Measurements from ENCODE around the gene CSMD2.

CSMD2 gene

GRCh38 chr1:33624991-33625870 is 539.8 kb downstream of the CSMD2 start:
- no peak for DNase-seq

GRCh38 chr1:33624261-33624990 is 540.6 kb downstream of the CSMD2 start:
- DNase-seq: no peak

GRCh38 chr1:33623811-33624210 is 541.2 kb downstream of the CSMD2 start:
- no peak for DNase-seq

- DNase-seq: no peak
Measured at GRCh38 chr1:33622757-33623156, 542.3 kb downstream of the CSMD2 start.

DNA sequence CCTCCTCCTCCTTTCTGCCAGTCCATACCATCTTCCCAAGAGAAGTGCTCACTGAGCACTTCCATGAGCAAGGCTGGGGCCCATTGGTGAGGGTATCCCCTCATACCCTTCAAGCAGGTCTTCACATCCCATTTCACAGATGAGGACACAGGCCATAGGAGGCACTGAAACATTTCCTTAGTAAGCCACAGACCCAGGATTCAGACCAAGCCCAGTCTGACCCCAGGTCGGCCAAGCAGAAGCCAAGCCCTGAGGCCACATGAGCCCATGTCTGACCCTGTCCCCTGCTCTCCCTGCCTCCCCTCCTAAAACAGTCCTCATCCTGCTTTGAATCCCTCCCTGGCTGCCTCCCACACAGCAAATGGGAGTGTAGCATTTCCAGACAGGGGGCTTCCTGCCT is 546.4 kb downstream of the CSMD2 start:
- DNase-seq: no peak

- no peak for DNase-seq
Measured at GRCh38 chr1:33617451-33617850, 547.6 kb downstream of the CSMD2 start.

DNA sequence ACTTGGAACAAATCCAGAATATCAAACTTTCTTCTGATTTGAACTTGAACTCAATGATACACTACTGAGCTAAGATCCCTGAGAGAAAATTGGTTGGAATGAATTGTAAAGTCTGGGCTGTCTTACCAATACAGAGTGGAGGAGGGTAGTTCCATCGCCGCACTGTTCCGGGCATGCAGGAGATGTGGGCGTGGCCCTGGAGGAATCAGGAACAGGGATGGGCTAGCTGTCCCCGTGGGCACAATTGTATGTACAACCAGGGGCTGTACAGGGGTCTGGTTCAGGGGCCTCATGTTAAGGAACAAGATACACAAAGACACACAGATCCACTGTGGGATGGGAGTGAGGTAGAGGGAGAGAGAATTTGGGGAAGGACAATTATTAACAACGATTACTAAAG is 548.2 kb downstream of the CSMD2 start:
- DNase-seq: no peak

DNA sequence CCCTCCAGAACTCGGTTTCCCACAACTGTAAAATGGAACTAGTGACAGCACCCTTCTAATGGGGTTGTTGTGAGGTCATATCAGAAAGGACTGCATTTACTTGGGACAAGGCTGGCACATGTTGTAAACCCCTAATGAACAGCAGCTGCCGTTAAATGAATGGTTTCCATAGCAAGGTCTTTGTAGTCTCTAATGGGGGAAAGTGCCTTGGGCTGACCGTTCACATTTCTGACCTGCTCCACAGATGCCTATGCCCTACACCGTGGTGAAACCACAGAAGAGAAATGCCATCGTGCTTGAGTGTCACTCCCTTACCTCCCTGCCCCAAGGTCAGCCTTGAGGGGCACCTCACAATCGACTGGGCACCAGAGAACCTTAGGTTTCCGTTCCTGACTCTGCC is 549.5 kb downstream of the CSMD2 start:
- no peak for DNase-seq

DNA sequence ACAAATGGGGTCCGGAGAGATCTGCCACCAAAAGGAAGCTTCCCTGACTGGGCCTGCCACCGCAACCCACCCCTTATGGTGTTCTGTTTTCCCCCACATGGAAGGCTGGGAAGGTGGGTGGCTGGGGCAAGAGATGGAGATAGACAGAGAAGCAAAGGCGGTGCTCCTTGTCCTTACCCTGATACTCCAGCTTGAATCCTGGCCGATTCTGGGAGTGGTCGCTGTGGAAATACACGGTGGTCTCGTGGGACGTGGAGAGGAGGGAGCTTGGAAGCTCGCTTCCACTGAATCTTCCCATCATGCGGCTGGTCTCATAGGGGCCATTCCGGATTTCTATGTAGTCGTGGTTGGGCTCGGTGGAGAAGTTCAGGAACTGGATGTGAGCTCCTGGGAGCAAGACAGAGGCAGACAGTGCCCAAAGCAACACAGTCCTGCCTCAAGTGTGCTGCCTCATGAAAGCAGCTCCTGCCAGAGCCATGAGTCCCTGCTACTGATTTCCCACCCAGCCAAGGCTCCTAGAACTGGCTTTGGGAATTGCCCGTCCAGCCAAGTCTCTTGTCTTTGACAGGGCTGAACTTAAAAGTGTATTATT is 554.1 kb downstream of the CSMD2 start:
- DNase-seq: no peak

DNA sequence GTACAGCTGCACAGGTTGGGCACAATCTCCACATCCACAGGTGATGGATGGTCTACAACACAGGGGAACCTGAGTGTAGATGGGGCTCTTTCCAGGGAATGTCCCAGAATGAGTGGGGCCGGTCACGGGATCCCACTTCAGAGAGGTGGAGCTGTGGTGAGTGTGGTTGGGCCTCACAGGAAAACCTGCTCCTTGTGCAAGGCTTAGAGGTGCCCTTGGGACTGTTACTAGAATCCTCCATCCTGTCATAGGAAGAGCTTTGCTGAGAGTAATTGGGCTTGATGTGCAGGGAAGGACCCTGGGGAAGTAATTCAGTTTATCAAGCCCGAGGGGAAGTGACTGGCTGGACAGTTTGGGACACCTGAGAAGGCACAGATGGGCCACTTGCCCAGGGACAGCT is 554.6 kb downstream of the CSMD2 start:
- no peak for DNase-seq

DNA sequence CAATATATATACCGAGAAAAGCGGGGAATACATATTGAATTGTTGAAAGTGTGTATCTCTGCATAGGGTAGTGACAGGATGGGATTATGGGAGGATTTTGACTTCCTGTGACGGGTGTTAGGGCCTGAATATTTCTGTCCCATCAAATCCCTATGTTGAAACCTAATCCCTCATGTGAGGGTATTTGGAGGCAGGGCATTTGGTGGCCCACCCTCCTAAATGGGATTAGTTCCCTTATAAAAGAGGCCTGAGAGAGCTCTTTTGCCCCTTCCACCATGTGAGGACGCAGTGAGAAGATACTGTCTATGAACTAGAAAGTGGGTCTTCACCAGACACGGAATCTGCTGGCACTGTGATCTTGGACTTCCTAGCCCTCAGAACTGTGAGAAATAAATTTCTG is 555.3 kb downstream of the CSMD2 start:
- no peak for DNase-seq

DNA sequence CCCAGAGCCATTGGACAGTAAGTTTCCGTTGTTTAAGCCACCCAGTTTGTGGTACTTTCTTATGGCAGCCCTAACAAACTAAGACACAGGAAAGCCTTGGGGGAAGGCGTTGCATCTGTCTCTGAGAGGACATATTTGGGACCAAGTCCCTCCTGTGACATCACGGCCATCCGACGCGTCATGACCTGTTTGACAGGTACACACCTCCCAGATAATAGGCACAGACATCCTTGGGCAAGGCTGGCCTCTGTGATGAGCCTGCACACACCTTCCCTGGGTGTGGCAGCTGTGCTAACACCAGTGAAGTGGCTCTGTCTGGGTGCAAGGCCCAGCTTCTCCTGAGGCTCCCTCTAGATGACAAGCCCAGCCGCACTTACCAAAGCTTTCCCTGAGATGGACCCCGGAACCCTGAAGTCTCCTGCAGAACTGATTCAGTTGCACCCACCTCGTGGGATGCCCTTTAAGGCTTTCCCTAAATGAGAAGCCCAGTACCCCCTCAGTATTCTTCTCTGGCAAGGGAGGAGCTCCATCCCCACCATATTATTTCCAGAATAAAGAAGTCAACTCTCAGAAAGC is 556.1 kb downstream of the CSMD2 start:
- DNase-seq: no peak

DNA sequence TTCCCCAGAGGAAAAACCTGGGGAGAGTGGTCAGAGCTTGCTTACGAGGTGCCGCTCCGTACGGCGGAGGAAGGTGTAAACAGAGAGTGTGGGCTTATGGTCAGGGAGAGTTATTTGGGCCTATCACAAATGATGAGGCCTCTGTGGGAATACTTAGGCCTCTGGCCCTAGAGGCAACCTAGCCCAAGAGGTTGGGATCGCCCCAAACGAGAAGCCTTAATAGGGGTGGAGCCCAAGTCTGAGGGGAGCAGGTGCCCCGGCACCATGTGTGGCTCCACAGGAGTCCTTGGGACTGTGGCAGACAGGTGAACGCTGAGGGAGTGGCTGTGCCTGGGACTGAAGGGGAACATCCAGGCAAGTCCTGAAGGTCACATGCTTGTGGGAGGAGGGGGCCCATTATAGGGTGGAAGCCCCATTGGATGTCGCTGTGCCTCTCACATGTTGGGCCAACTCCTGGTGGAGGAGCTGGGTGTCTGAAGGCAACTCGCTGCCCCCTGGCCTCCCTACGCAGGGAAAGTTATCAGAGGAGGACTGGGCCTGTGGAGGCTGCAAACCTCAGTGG is 557.5 kb downstream of the CSMD2 start:
- no peak for DNase-seq

- DNase-seq: no peak
Measured at GRCh38 chr1:33606272-33606671, 558.8 kb downstream of the CSMD2 start.

- DNase-seq: no peak
Measured at GRCh38 chr1:33602271-33602670, 562.8 kb downstream of the CSMD2 start.

DNA sequence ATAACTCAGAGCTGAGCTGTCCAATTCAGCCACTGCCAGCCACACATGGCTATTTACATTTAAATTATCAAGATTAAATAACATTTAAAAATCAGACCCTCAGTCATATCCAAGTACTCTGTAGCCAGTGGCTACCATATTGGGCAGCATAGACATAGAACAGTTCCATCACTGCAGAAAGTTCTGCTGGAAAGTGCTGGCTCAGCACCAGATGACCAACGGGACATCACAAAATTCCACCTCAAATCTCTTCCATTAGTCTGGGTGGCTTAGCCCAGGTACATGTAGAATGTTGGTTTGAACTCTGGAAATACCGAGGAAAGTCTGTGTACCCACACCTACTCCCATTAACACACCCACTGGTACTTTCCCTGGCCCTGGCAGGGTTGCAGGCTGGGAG is 563.3 kb downstream of the CSMD2 start:
- no peak for DNase-seq

DNA sequence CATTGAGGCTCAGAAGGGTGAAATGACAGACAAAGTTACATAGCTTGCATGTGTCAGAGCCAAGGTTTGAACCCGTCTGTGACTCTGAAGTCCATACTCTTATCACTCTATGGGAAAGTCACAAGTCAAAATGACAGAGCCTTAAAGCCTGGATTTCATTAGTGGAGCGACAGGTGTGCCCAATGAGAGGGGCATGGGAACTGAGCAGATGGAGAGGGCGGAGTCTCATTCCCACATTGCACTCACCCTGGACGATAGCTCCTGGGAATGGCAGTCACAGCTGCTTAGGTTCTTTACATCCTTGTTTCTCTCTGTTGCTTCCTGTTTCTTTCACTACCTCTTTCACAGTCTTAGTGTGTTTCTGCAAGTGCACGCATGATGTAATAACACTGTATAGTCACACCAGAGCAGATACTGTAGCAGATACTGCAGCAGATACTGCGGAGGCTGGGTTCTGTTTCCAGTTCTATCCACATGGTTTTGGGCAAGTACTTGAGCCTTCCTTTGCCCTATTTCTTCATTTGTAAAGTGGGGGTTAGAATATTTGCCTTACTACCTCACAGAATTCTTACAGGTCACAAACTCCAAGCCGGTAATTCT is 565.4 kb downstream of the CSMD2 start:
- DNase-seq: peak; percentile 35

GRCh38 chr1:33588726-33589125 is 576.3 kb downstream of the CSMD2 start:
- DNase-seq: no peak

DNA sequence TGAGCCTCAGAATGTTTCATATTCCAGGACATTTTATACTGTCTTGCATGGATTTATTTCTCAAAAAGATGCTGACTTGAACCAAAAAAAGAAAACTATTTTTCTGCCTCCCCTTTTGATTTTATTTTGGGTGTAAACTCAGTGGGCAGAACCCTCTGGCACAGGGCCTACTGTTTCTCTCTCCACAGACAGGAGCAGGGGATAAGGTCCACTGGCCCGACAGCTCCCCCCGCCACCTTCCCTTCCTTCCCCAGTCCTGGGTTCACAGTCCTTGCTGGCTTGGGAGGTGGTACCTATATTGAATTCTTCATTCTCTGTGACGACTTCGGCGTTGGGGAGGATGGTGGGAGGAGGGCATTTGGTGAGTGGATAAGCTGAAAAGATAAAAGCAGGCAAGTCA is 578.2 kb downstream of the CSMD2 start:
- DNase-seq: no peak

DNA sequence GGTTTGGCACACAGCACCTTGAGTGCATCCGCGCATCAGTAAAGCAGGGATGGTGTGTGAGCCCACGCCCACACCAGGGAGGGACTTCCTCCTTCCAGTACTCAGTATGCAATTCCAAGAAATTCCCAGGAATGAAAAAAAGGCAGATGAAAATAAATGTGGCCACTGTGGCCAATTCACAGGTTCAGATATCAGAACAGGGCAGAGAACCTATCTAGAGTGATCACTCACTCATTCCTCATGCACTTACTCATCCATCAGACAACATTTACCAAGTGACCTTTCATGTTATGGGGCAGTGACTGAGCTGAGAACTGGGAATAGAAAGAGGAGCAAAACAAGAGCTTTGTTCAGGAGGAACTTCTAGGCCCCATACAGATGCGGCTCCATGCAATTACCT is 578.9 kb downstream of the CSMD2 start:
- DNase-seq: no peak

GRCh38 chr1:33583567-33583966 is 581.5 kb downstream of the CSMD2 start:
- DNase-seq: no peak

DNA sequence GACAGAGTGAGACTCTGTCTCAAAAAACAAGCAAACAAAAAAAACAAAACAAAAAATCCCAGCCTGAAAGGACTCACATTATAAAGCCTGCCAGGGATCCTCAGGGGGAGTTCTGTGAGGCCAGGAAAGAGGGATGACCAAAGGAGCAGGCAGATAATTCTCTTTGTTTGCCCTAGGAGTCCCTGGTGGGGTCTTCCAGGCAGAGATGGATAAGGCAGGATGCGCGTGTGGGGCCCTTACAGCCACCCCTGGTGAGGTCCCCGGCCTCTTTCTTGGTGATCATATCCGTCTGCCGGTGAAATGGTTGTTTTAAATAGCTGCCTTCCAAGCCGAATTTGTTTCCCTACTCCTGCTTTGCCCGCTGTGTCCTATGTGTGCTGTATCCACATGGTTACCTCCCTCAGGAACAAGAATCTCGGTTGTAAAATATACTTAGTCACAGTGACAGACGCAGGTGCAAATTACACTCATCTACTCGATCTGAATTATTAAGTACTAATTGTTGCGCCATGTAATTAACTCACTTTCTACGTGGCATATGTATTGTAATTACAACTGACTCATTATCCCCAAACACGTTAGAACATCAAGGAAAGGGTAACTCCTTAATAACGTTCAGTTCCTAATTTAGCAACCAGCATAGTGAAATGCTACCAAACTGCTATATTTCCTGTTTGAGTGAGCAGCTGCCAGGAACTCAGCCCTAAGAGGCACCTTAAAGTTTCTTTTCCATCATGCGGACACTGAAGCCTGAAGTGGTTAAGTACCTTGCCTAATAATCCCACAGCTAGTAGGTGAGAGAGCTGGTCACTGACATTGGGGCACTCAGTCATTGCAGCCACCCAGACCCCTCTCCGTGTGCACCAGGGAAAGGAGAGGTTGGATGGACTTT is 586.2 kb downstream of the CSMD2 start:
- DNase-seq: no peak
